ENCODE data around the gene FGF4. TPM values are rescaled to one million over a fixed set of nuclear protein-coding genes. Genes with fewer than 3 reads are reported as not detected.

Gene FGF4
- total RNA-seq (not detected), polyA plus RNA-seq (not detected)
- long read RNA-seq, donor 1 = 0 reads
- long read RNA-seq, donor 2 = 0 reads
- long read RNA-seq, donor 3 = 0 reads

- WGBS, 4 donors = 1 to 5% (median 3%) methylated on average over 5 to 66 of the region's 66 CpGs
- no peak for DNase-seq
- Histone ChIP-seq H3K4me3 (peak within 1 kb of the TSS in 1 of 12 donors; percentile 13), H3K36me3 (no peaks in the 10 kb centered on the region), H3K27me3 (peaks cover 18 to 83% (median 41%) of the 10 kb centered on the region in 9 donors), H3K27ac (no peak within 1 kb of the TSS), H3K9me3 (no peaks in the 10 kb centered on the region), H3K4me1 (peaks cover 0 to 18% (median 0%) of the 10 kb centered on the region in 12 donors)
- intact Hi-C loops (cut with DNase I) = no loop called here
- TF ChIP-seq POLR2A (IDR thresholded peaks at IDR 0.05) (no peak), CTCF (IDR thresholded peaks at IDR 0.05) (no peak)
- ATAC-seq = no peak
Observed at GRCh38 chr11:69775163-69775755, at the start of gene FGF4. Gene FGF4, minus strand, starts transcription at chr11:69775341. Its CDS starts 257 bp downstream, at chr11:69775084.

GRCh38 chr11:69823641-69824265 lies 48.6 kb upstream of the FGF4 start:
- Histone ChIP-seq H3K4me3 (no peak overlapping the region), H3K4me1 (peaks cover 0 to 4% (median 0%) of the 10 kb centered on the region in 12 donors), H3K27ac (no peak overlapping the region), H3K9me3 (peaks cover 0 to 11% (median 0%) of the 10 kb centered on the region in 12 donors), H3K36me3 (no peaks in the 10 kb centered on the region), H3K27me3 (peaks cover 11 to 69% (median 30%) of the 10 kb centered on the region in 9 donors)
- DNase-seq (no peak), ATAC-seq (no peak)
- intact Hi-C loops (cut with DNase I) = no loop called here
- 55 to 60% (median 59%) methylated on average over 5 to 6 of the region's 6 CpGs for WGBS, 4 donors
- TF ChIP-seq POLR2A (IDR thresholded peaks at IDR 0.05) = no peak
- no peak for TF ChIP-seq CTCF (IDR thresholded peaks at IDR 0.05)

- TF ChIP-seq POLR2A (IDR thresholded peaks at IDR 0.05) = no peak
- no peak for TF ChIP-seq CTCF (IDR thresholded peaks at IDR 0.05)
- DNase-seq (no peak), ATAC-seq (no peak)
- no peak overlapping the region for H3K4me3 ChIP-seq
- 69 to 74% (median 72%) methylated on average over 13 to 15 of the region's 15 CpGs for WGBS, 4 donors
- H3K36me3 ChIP-seq = no peaks in the 10 kb centered on the region
- peaks cover 19 to 78% (median 39%) of the 10 kb centered on the region in 9 donors for H3K27me3 ChIP-seq
- H3K4me1 ChIP-seq = peaks cover 0 to 13% (median 0%) of the 10 kb centered on the region in 12 donors
- H3K9me3 ChIP-seq = peaks cover 0 to 9% (median 0%) of the 10 kb centered on the region in 12 donors
- intact Hi-C loops (cut with DNase I) = no loop called here
- no peak overlapping the region for H3K27ac ChIP-seq
Observed at GRCh38 chr11:69822676-69823494, 47.7 kb upstream of the FGF4 start.

All from heart left ventricle (tissue), 16 donors.